Activated T-helper 1 cell treated with Interleukin-2 at 50 U/mL for 16 hours (primary cell): ENCODE results near the gene UBE2D2.

Experiments
- DNase-seq: peaks from one replicate; pipeline ENCODE4 v3.0.0-alpha.2; 2020; ENCODE audit warnings: low read depth

The UBE2D2 gene

DNA sequence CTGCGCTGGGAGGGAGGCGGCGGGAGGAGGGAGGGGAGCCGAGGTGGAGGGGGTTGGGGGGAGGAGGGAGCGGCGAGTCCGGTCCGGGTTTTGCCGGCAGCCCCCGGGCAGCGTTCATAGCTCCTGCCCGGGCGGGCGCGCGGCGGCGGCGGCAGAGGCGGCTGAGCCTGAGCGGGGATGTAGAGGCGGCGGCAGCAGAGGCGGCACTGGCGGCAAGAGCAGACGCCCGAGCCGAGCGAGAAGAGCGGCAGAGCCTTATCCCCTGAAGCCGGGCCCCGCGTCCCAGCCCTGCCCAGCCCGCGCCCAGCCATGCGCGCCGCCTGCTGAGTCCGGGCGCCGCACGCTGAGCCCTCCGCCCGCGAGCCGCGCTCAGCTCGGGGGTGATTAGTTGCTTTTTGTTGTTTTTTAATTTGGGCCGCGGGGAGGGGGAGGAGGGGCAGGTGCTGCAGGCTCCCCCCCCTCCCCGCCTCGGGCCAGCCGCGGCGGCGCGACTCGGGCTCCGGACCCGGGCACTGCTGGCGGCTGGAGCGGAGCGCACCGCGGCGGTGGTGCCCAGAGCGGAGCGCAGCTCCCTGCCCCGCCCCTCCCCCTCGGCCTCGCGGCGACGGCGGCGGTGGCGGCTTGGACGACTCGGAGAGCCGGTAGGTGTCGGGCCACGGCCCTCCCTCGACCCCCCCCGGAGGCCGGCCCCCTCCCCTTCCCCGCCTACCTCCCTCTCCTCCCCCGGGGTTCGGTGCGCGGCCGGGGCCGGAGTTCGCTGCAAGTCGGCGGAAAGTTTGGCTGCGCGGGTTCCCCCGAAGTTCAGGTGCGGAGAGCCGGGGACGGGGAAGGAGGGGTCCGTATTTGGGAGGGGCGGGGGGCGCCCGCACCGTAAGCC is 87.3 kb downstream of the UBE2D2 start, which contains the start of gene CXXC5:
CXXC5 (plus strand) TSS at position 145 of the 877 bp plus-strand sequence. CDS start 32,175 bp downstream, outside the sequence.
- DNase-seq: no peak

GRCh38 chr5:139649082-139649991 is 88.2 kb downstream of the UBE2D2 start:
- DNase-seq: no peak

- DNase-seq: no peak
Observed at GRCh38 chr5:139650031-139650688, 89.0 kb downstream of the UBE2D2 start.

DNA sequence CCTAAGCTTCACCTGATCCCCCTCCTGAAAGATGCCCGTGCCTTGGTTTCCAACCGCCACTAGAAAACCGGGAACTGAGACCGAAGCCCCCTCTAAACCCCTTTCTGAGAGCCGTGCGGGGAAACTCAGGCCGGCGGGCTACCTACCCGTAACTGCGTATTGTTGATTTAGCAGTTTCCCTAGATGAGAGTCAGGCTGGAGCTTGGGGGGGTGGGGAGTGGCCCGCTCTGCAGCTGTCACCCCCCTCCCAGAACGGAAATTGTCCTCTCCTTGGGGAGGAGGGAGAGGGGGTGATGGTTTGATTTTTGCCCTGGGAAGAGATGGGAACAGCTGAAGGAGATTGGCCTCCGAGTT is 89.5 kb downstream of the UBE2D2 start:
- no peak for DNase-seq

GRCh38 chr5:139651043-139651834 is 90.1 kb downstream of the UBE2D2 start:
- no peak for DNase-seq

GRCh38 chr5:139651853-139652787 is 91.0 kb downstream of the UBE2D2 start:
- no peak for DNase-seq

DNA sequence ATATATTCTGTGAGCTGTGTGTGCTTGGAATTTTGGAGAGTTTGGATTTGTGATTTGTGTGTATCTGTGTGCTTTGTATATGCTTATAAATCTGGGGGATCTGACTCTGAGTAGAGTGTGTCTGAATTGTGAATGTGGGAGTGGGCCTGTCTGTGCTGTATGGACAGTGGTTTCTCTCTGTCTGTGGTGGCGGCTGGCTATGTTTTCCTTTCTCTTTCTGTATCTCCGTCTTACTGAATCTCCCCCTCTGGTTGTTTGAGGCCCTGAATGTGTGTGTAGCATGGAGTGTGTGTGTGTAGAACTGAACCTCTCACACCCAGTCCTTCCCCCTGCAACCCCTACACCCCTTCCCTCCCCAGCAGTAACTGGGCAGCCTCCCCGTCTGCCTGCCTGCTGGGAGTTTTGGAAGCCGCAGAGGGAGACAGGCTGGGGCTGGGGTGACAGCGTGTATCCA is 91.7 kb downstream of the UBE2D2 start:
- no peak for DNase-seq

- no peak for DNase-seq
Observed at GRCh38 chr5:139653616-139654015, 92.5 kb downstream of the UBE2D2 start.

GRCh38 chr5:139654464-139654863 is 93.3 kb downstream of the UBE2D2 start:
- DNase-seq: no peak

DNA sequence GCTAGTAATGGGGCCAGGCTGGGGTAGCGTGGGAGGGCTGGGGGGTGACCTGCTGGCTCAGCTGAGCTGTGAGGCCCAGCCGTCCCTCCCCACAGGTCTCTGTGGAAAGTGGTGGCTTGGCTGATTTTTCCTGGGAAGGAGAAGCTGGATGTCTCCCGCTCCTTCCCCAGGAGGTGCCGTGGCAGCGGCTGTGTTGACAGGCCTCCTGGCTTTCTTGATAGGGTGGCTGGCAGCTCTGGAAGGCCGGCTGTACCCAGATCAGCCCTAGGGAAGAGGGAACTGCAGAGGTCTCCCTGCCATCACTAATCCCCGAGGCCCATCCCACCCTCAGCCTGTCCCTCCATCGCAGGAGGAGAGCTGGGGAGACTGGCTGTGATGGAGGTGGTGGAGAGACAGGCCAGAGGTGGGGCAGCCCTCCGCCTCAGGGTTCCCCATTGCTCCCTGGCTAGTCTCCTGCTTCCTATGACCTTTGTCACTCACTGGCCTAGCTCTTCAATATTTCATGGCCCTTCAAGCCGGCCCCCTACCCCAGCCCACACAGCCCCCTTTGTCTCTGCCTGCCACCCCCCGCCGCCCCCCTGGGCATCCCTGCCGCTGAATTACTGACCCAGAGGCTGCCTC is 93.8 kb downstream of the UBE2D2 start:
- no peak for DNase-seq

DNA sequence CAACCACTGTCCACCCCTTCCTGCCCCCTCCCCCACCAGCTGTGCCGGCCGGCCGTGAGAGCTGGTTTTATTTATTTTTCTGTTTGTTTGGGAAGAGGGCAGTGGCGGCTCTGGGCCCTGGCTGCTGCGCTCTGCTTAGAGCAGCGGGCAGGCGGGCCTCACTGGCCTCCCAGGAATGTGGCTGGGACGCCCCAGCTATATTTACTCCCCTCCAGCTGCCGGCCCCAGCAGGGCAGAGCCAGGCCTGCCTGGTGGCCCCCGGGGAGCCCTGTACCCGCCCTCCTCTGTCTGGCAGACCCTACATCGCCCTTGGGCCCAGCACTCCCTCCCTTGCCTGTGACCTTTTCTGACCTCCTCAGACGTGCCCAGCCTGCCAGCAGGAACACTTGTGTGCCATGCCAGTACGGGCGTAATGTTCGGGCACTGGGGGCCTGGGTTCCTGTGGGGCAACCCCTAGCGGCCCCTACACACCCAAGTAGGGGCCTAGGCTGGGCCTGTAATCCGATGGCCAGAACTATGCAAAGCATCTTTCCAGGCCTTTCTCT is 94.7 kb downstream of the UBE2D2 start:
- no peak for DNase-seq

GRCh38 chr5:139657363-139658321 is 96.5 kb downstream of the UBE2D2 start:
- DNase-seq: no peak

DNA sequence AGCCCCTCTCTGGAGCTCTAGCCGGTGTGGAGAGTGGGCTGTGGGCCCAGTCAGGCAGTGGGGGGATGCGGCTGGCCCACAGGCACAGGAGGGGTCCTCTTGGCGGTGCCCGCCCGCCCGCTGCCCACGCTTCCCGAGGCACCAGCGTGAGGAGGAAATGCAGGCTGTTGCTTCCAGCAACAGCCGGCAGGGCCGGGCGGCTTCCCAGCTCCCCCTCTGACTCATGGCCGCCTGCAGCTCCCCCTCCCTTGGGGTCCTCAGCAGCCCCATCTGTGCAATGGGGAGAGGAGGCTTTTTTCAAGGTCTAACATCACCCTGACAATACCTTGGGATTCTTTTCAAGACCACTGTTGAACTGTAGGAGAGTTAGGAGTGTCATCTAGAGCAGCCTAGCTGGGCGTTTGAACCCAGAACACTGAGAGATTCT is 97.4 kb downstream of the UBE2D2 start:
- DNase-seq: no peak

GRCh38 chr5:139658928-139659667 is 98.0 kb downstream of the UBE2D2 start:
- DNase-seq: no peak

DNA sequence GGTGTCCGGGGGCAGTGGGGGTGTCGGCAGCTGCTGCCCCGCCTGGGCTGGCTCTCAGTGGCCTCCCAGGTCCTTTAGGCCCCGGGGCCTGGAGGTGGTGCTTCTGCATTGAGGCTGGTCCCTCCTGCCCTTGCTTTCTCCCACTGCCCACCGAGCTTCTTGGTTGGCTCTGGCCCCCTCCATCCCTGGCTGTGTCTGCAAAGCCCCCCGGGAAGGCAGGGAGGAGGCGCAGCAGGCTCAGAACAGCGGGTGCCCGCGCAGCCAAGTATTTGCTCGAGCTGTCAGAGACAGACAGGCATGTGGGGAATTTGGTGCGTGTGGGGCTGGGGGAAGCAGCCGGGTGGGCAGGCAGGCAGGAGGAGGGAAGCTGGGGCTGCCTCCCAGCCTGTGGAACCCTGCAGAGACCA is 98.6 kb downstream of the UBE2D2 start:
- DNase-seq: no peak

GRCh38 chr5:139660105-139660922 is 99.2 kb downstream of the UBE2D2 start:
- no peak for DNase-seq
